ENCODE results near the gene GALNT15. TPM values are rescaled to one million over a fixed set of nuclear protein-coding genes. Genes with fewer than 3 reads are reported as not detected.

Gene GALNT15
- total and polyA plus RNA-seq, 2 donors (not counting 3 experiments of a cell fraction or from before 2014, with no cell fraction given): 0.87 to 5.4 TPM

DNA sequence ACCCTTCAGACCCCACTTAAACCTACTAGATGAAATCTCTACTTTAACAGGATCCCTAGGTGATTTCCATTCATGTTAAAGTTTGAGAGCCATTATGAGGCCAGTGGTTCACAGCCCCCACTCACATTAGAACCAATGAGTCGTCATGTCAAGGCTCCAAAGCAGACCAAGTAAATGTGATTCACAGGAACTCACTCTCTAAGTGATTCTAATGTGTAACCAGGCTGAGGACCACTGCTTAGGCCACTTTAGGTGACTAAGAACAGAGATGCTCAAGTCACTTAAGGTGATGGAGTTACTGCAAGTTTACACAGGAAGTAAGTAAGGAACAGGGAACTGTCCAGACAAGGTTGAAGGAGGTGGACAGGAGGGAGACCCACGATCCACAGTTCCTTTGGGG is 7.7 kb downstream of the GALNT15 start:
- ChIA-PET POLR2A (no interaction called here), CTCF (interaction anchor here (13.3 kb wide), 1 partner anchor 135 kb away, joined by 459 read pairs; no protein-coding TSS in a partner anchor)
- DNase-seq (ENCODE audit: low read depth, low spot score) (no peak), FAIRE-seq (no peak)
- H3K27ac ChIP-seq (ENCODE audit: insufficient read depth, low read depth, low read length): no peak overlapping the region
- dilution Hi-C loops (cut with MboI; ENCODE audit: extremely low pct_ligation_motif_present, low sequenced_read_pairs): no loop called here
- intact Hi-C loops (cut with micrococcal nuclease): no loop called here
- no peaks in the 10 kb centered on the region for H4K20me1 ChIP-seq (replicated peaks; ENCODE audit: control insufficient read depth, extremely low read depth, insufficient read depth, low read length)
- no peaks in the 10 kb centered on the region for H3K36me3 ChIP-seq (ENCODE audit: control insufficient read depth in 2 of 2, extremely low read depth in 1 of 2, insufficient read depth in 2 of 2, low read length in 2 of 2)
- no peaks in the 10 kb centered on the region for H3K9me3 ChIP-seq (replicated peaks; ENCODE audit: control insufficient read depth, insufficient read depth, low read length)
- H3K27me3 ChIP-seq (ENCODE audit: control insufficient read depth in 2 of 2, insufficient read depth in 2 of 2, low read length in 2 of 2): no peaks in the 10 kb centered on the region
- H2AFZ ChIP-seq (ENCODE audit: low read depth, low read length): no peak overlapping the region
- TF ChIP-seq JUN (IDR thresholded peaks at IDR 0.05; ENCODE audit: borderline replicate concordance, insufficient read depth, insufficient read length, low read depth) (no peak), POLR2AphosphoS5 (IDR thresholded peaks at IDR 0.05; ENCODE audit: insufficient read depth, low read depth, low read length) (no peak), POLR2A (IDR thresholded peaks at IDR 0.05; ENCODE audit: low read depth, low read length) (no peak), MYC (IDR thresholded peaks at IDR 0.05; ENCODE audit: low read depth, low read length) (no peak), GATA2 (IDR thresholded peaks at IDR 0.05; ENCODE audit: insufficient read depth, insufficient read length, low read depth, low read length) (no peak), FOS (IDR thresholded peaks at IDR 0.05; ENCODE audit: borderline replicate concordance, insufficient read depth, low read length) (no peak), EZH2 (IDR thresholded peaks at IDR 0.05; ENCODE audit: borderline replicate concordance, low read depth, low read length, severe bottlenecking) (no peak)
- TF ChIP-seq, protein P1, sequence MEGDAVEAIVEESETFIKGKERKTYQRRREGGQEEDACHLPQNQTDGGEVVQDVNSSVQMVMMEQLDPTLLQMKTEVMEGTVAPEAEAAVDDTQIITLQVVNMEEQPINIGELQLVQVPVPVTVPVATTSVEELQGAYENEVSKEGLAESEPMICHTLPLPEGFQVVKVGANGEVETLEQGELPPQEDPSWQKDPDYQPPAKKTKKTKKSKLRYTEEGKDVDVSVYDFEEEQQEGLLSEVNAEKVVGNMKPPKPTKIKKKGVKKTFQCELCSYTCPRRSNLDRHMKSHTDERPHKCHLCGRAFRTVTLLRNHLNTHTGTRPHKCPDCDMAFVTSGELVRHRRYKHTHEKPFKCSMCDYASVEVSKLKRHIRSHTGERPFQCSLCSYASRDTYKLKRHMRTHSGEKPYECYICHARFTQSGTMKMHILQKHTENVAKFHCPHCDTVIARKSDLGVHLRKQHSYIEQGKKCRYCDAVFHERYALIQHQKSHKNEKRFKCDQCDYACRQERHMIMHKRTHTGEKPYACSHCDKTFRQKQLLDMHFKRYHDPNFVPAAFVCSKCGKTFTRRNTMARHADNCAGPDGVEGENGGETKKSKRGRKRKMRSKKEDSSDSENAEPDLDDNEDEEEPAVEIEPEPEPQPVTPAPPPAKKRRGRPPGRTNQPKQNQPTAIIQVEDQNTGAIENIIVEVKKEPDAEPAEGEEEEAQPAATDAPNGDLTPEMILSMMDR (IDR thresholded peaks at IDR 0.05; ENCODE audit: extremely low read depth in 1 of 2, insufficient read depth in 1 of 2, low read depth in 1 of 2, low read length in 2 of 2): no peak
- TF ChIP-seq, protein P2, sequence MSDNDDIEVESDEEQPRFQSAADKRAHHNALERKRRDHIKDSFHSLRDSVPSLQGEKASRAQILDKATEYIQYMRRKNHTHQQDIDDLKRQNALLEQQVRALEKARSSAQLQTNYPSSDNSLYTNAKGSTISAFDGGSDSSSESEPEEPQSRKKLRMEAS (IDR thresholded peaks at IDR 0.05; ENCODE audit: insufficient read depth, insufficient read length): no peak
- H3K4me1 ChIP-seq (ENCODE audit: control insufficient read depth, extremely low read depth, insufficient read depth, low read length): no peaks in the 10 kb centered on the region
- BruUV-seq (replicated peaks): no TSS peak
- H3K9ac ChIP-seq (replicated peaks; ENCODE audit: extremely low read depth, insufficient read depth, low read length): no peak overlapping the region
- no peaks in the 10 kb centered on the region for H3K79me2 ChIP-seq (ENCODE audit: control insufficient read depth, insufficient read depth, low read length)
- H3K4me2 ChIP-seq (ENCODE audit: insufficient read depth, low read length): no peak overlapping the region
- no peaks in the 10 kb centered on the region for H3K9me1 ChIP-seq (replicated peaks; ENCODE audit: control insufficient read depth, extremely low read depth, insufficient read depth, low read length)
- no peak overlapping the region for H3K4me3 ChIP-seq (replicated peaks in 1 of 3; ENCODE audit: insufficient read depth in 1 of 3, low read depth in 1 of 3, low read length in 3 of 3)
